Mesenchymal stem cell (in vitro differentiated cells and primary cell): ENCODE results near the gene AKT1S1.
A peak's percentile ranks its signal among the peaks of the same experiment; 100 is the strongest.

Source experiments
- DNase-seq: peaks from one replicate; pipeline ENCODE4 v3.0.0-alpha.2; 2013
- H2AFZ ChIP-seq: one replicate; pipeline ENCODE4 v1.6.1; 2013; ENCODE audit warnings: low read depth, mild to moderate bottlenecking, control low read depth, inconsistent platforms, low read length, moderate library complexity
- H2AK5ac ChIP-seq: 2 replicates; pipeline ENCODE4 v1.6.1; 2013; ENCODE audit warnings: low read length, moderate library complexity, mild to moderate bottlenecking, inconsistent platforms; ENCODE audit not compliant: severe bottlenecking
- H2BK120ac ChIP-seq: one replicate; pipeline ENCODE4 v1.6.1; 2013; ENCODE audit warnings: low read depth, mild to moderate bottlenecking, inconsistent platforms, low read length, moderate library complexity
- H2BK12ac ChIP-seq, 2 experiments: one replicate each; pipeline ENCODE4 v1.6.1; 2013; ENCODE audit warnings: inconsistent platforms in 2 of 2, low read length in 2 of 2, mild to moderate bottlenecking in 2 of 2, moderate library complexity in 2 of 2, control low read depth in 1 of 2
- H2BK15ac ChIP-seq: one replicate; pipeline ENCODE4 v1.6.1; 2013; ENCODE audit warnings: mild to moderate bottlenecking, low read depth, inconsistent platforms; ENCODE audit not compliant: poor library complexity, severe bottlenecking
- H2BK5ac ChIP-seq: 2 replicates; pipeline ENCODE4 v1.6.1; 2013; ENCODE audit warnings: low read depth, mild to moderate bottlenecking, low read length, control low read depth, inconsistent platforms; ENCODE audit not compliant: poor library complexity, severe bottlenecking
- H3K14ac ChIP-seq, 2 experiments: one replicate each; pipeline ENCODE4 v1.6.1; 2013; ENCODE audit warnings: inconsistent platforms in 2 of 2, low read length in 2 of 2, control low read depth in 1 of 2, mild to moderate bottlenecking in 1 of 2, moderate library complexity in 1 of 2
- H3K18ac ChIP-seq, 2 experiments: one replicate each; pipeline ENCODE4 v1.6.1; 2013; ENCODE audit warnings: inconsistent platforms in 2 of 2, low read length in 2 of 2, control low read depth in 1 of 2, low read depth in 1 of 2, mild to moderate bottlenecking in 1 of 2
- H3K23ac ChIP-seq, 2 experiments: one replicate each; pipeline ENCODE4 v1.6.1; 2013; ENCODE audit warnings: inconsistent platforms in 2 of 2, low read length in 2 of 2, mild to moderate bottlenecking in 2 of 2, moderate library complexity in 2 of 2, control low read depth in 1 of 2
- H3K27ac ChIP-seq: 2 replicates; pipeline ENCODE4 v1.5.1; 2013; ENCODE audit warnings: mild to moderate bottlenecking, moderate library complexity, low read length, control low read depth, inconsistent platforms; ENCODE audit not compliant: poor library complexity, severe bottlenecking
- H3K27me3 ChIP-seq, 2 experiments: 2 replicates each; pipeline versions ENCODE4 v1.6.1 to v1.7.0; 2013; ENCODE audit warnings: low read length in 2 of 2, mild to moderate bottlenecking in 2 of 2, moderate library complexity in 2 of 2, control low read depth in 1 of 2, inconsistent platforms in 1 of 2; ENCODE audit not compliant: control insufficient read depth in 1 of 2, insufficient read depth in 1 of 2
- H3K36me3 ChIP-seq, 2 experiments: 2 replicates each; pipeline versions ENCODE4 v1.6.1 to v1.7.0; 2013; ENCODE audit warnings: low read length in 2 of 2, control low read depth in 1 of 2, inconsistent platforms in 1 of 2, low read depth in 1 of 2, mild to moderate bottlenecking in 1 of 2; ENCODE audit not compliant: insufficient read depth in 2 of 2, control insufficient read depth in 1 of 2
- H3K4ac ChIP-seq, 2 experiments: one replicate each; pipeline ENCODE4 v1.6.1; 2013; ENCODE audit warnings: inconsistent platforms in 2 of 2, low read length in 2 of 2, mild to moderate bottlenecking in 2 of 2, moderate library complexity in 2 of 2, control low read depth in 1 of 2, low read depth in 1 of 2
- H3K4me1 ChIP-seq: 2 replicates; pipeline ENCODE4 v1.6.1; 2013; ENCODE audit warnings: low read depth, low read length, control low read depth; ENCODE audit not compliant: control insufficient read depth, insufficient read depth
- H3K4me2 ChIP-seq: 2 replicates; pipeline ENCODE4 v1.6.1; 2013; ENCODE audit warnings: low read length, mild to moderate bottlenecking, inconsistent platforms; ENCODE audit not compliant: poor library complexity, severe bottlenecking
- H3K4me3 ChIP-seq, 2 experiments: 2 replicates each; pipeline versions ENCODE4 v1.5.1 to v1.7.0; 2013; ENCODE audit warnings: low read length in 2 of 2, mild to moderate bottlenecking in 2 of 2, control low read depth in 1 of 2, low read depth in 1 of 2; ENCODE audit not compliant: insufficient read depth in 1 of 2
- H3K79me1 ChIP-seq: replicated peaks from 2 replicates; pipeline ENCODE4 v1.6.1; 2013; ENCODE audit warnings: mild to moderate bottlenecking, control low read depth, low read length, inconsistent platforms; ENCODE audit not compliant: poor library complexity, severe bottlenecking
- H3K9ac ChIP-seq: 2 replicates; pipeline ENCODE4 v1.7.0; 2013; ENCODE audit warnings: mild to moderate bottlenecking, low read length, moderate library complexity
- H3K9me3 ChIP-seq: 2 replicates; pipeline ENCODE4 v1.7.0; 2013; ENCODE audit warnings: mild to moderate bottlenecking, low read length; ENCODE audit not compliant: control insufficient read depth
- H4K8ac ChIP-seq: one replicate; pipeline ENCODE4 v1.6.1; 2013; ENCODE audit warnings: inconsistent platforms, mild to moderate bottlenecking, low read length, moderate library complexity
- H4K91ac ChIP-seq: one replicate; pipeline ENCODE4 v1.6.1; 2013; ENCODE audit warnings: mild to moderate bottlenecking, low read length, inconsistent platforms
- WGBS: methylation state at CpG from one replicate; pipeline ENCODE4 v1.1.7; 2013; ENCODE audit warnings: mixed read lengths; 5-methylcytosine and 5-hydroxymethylcytosine counted together

AKT1S1 gene

DNA sequence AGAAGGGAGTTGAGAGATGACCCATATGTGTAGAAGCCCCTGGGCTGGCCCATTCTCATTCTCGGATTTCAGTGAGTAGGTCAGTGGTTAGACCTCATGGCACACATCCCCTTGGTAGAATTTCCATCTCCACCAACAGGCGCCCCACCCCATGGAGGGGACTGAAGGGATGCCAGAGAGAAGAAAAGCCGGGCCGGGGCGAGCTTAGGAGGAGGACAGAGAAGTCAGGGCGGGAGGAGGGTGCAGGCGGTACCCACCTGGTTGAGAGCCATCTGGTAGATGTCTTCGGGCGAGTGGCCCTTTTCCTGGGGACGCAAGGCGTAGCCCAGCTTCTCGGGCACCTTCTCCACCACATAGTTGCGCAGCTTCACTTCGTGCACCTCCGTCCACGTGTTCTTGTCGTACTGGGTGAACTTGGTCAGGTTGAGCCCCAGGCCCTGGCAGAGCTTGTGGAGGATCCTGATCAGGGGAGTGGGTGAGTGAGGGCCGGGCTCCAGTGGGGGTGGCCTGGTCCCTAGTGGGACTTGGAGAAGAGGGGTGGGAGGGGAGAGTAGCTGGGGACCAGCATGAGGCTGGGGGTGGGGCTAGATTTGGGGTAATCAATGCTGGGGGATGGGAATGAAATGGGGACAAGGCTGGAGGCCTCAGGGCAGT lies 17.0 kb upstream of the AKT1S1 start:
- Histone ChIP-seq H2BK12ac (no peak overlapping the region), H2AK5ac (no peak overlapping the region), H3K4me1 (peaks cover 27% of the 10 kb centered on the region), H4K91ac (no peak overlapping the region), H3K18ac (no peak overlapping the region), H3K23ac (no peak overlapping the region), H3K4me2 (no peak overlapping the region), H2BK5ac (no peak overlapping the region), H2AFZ (no peak overlapping the region), H2BK15ac (peak overlapping the region; percentile 33), H3K14ac (no peak overlapping the region), H3K36me3 (peaks cover 0 to 12% of the 10 kb centered on the region in 2 experiments), H3K27me3 (peaks cover 0 to 8% of the 10 kb centered on the region in 2 experiments), H3K4me3 (no peak overlapping the region), H3K9ac (no peak overlapping the region), H3K9me3 (no peaks in the 10 kb centered on the region), H2BK120ac (no peak overlapping the region), H4K8ac (no peak overlapping the region), H3K79me1 (peaks cover 2% of the 10 kb centered on the region), H3K4ac (no peak overlapping the region), H3K27ac (no peak overlapping the region)
- DNase-seq: no peak
- WGBS: 93% methylated on average over 17 of the region's 18 CpGs

DNA sequence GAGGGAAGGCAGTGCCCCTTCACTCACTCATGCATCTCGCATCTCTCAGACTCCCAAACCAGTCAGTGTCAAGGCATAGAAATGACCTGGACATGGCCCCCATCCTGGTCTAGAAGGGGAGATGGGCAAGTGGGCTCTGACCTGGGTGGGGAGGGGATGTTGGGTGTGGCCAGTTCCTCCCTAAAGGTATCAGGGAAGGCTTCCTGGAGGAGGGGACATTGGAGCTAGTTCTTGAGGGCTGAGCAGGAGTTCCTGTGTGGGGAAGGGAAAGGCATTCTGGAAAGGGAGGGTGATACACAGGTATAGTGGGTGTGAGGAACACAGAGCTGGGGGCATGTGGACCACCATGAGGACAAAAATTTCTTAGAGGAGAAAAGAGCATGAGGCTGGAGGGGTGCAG lies 15.6 kb upstream of the AKT1S1 start:
- H3K27me3 ChIP-seq: peaks cover 0 to 8% of the 10 kb centered on the region in 2 experiments

DNA sequence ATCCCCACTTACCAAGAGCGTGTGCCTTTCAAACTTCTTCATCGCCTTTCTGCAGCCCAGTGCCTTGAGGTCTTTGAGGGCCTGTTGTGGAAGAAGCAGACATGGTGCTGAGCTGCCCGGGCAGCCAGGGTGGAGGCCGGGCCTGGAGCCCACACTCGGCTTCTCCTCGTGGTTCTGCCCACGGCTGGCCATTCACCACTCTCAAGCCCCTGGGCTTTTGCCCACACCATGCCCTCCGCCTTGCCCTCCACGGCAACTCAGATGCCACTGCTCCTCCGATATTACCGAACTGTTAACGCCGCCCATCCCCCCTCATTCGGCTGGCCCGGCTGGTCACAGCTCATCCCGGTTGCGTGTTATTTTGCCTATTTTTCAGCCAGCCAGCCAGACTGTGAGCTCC lies 14.2 kb upstream of the AKT1S1 start:
- H3K9me3 ChIP-seq: no peaks in the 10 kb centered on the region
- no peak overlapping the region for H3K4ac ChIP-seq
- no peak overlapping the region for H2AFZ ChIP-seq
- peaks cover 18% of the 10 kb centered on the region for H3K4me1 ChIP-seq
- H3K36me3 ChIP-seq: peaks cover 7 to 34% of the 10 kb centered on the region in 2 experiments
- H4K8ac ChIP-seq: no peak overlapping the region
- H2AK5ac ChIP-seq: no peak overlapping the region
- H3K27ac ChIP-seq: no peak overlapping the region
- H2BK120ac ChIP-seq: no peak overlapping the region
- no peak for DNase-seq
- no peak overlapping the region for H2BK5ac ChIP-seq
- no peak overlapping the region for H3K14ac ChIP-seq
- H3K23ac ChIP-seq: no peak overlapping the region
- no peak overlapping the region for H3K18ac ChIP-seq
- H4K91ac ChIP-seq: no peak overlapping the region
- 90% methylated on average over 17 of the region's 17 CpGs for WGBS
- H2BK15ac ChIP-seq: no peak overlapping the region
- no peak overlapping the region for H3K4me2 ChIP-seq
- peaks cover 0 to 8% of the 10 kb centered on the region in 2 experiments for H3K27me3 ChIP-seq
- peak overlapping the region in 1 of 2 experiments; percentile 26 for H2BK12ac ChIP-seq
- no peak overlapping the region for H3K4me3 ChIP-seq
- H3K9ac ChIP-seq: no peak overlapping the region
- H3K79me1 ChIP-seq: peaks cover 2% of the 10 kb centered on the region

More for the DNA sequence above, 15.6 kb upstream of the AKT1S1 start:
- H3K4ac ChIP-seq: no peak overlapping the region
- H3K18ac ChIP-seq: no peak overlapping the region
- DNase-seq: no peak
- peaks cover 4 to 25% of the 10 kb centered on the region in 2 experiments for H3K36me3 ChIP-seq
- H2AK5ac ChIP-seq: no peak overlapping the region
- no peaks in the 10 kb centered on the region for H3K9me3 ChIP-seq
- no peak overlapping the region for H2BK5ac ChIP-seq
- H3K4me1 ChIP-seq: peaks cover 27% of the 10 kb centered on the region
- no peak overlapping the region for H2BK120ac ChIP-seq
- no peak overlapping the region for H2AFZ ChIP-seq
- H3K4me2 ChIP-seq: no peak overlapping the region
- no peak overlapping the region for H4K8ac ChIP-seq
- no peak overlapping the region for H3K27ac ChIP-seq
- H4K91ac ChIP-seq: no peak overlapping the region
- no CpG with 5 or more reads among the region's 1 CpG for WGBS
- no peak overlapping the region for H3K14ac ChIP-seq
- no peak overlapping the region for H2BK12ac ChIP-seq
- H3K23ac ChIP-seq: no peak overlapping the region
- H3K79me1 ChIP-seq: peaks cover 2% of the 10 kb centered on the region
- no peak overlapping the region for H3K9ac ChIP-seq
- no peak overlapping the region for H2BK15ac ChIP-seq
- H3K4me3 ChIP-seq: no peak overlapping the region

DNA sequence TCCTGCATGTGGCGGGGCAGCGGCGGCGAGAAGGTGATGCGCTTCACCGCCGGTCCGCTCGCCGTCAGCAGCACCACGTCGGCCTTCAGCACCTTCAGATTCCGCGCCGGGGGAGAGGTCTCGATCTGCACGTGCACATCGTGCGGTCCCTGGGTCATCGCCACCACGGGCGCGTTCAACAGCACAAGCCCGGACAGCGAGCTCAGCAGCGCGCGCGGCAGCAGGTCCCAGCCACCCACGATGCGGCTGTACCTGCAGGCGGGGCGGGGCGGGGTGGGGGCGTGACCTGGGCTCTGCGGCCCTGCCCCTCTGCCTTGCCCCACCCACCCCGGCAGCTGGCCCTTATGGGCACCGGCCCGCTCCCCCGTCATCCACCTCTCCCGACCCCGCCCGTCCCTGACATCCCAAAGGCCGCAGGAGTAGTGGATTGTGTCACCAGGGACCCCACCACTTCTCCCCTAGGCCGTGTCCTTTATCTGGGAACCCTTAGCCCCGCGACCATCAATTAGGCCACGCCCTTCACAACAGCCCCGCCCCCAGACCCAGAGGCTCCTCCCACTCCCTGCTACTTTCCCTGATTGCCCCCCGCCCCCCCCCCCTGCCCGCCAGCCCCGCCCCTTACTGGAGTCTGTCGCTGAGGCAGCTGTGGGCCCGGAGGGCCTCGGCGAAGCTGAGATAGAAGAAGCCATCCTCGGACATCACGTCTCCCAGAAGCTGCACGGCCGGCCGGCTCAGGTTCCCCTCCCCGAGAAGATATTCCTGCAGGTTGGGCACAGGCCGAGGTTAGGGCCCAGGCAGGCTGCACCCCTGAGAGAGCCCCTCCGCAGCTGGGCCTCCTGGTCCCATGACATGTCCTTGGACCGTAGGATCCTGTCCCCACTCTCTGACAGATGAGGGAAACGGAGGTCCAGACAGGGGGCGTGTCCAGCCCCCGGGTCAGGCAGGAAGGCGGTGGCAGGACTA lies 13.5 kb upstream of the AKT1S1 start:
- WGBS: 19% methylated on average over 66 of the region's 69 CpGs
- H3K4me2 ChIP-seq: peak overlapping the region; percentile 47
- no peak overlapping the region for H2BK5ac ChIP-seq
- H3K14ac ChIP-seq: peak overlapping the region in 1 of 2 experiments; percentile 66
- H3K79me1 ChIP-seq: peaks cover 2% of the 10 kb centered on the region
- peaks cover 0 to 8% of the 10 kb centered on the region in 2 experiments for H3K27me3 ChIP-seq
- H3K4ac ChIP-seq: peak overlapping the region in 1 of 2 experiments; percentile 18
- peak overlapping the region in 1 of 2 experiments; percentile 14 for H3K23ac ChIP-seq
- no peak overlapping the region for H2AK5ac ChIP-seq
- no peak overlapping the region for H4K91ac ChIP-seq
- H3K18ac ChIP-seq: peak overlapping the region in 1 of 2 experiments; percentile 40
- H3K4me3 ChIP-seq: peak overlapping the region in 1 of 2 experiments; percentile 44
- no peak for DNase-seq
- no peaks in the 10 kb centered on the region for H3K9me3 ChIP-seq
- H2BK15ac ChIP-seq: no peak overlapping the region
- peak overlapping the region in 1 of 2 experiments; percentile 84 for H2BK12ac ChIP-seq
- no peak overlapping the region for H3K27ac ChIP-seq
- H3K36me3 ChIP-seq: peaks cover 13 to 36% of the 10 kb centered on the region in 2 experiments
- no peak overlapping the region for H2AFZ ChIP-seq
- no peak overlapping the region for H4K8ac ChIP-seq
- H3K9ac ChIP-seq: no peak overlapping the region
- peaks cover 12% of the 10 kb centered on the region for H3K4me1 ChIP-seq
- no peak overlapping the region for H2BK120ac ChIP-seq
